GM23338 (cell line): ENCODE results near the gene LEKR1.

Source experiments
- CREB1 ChIP-seq: fragments of 250-450 bp; sonication (Bioruptor Pico); IDR thresholded peaks from 2 replicates; pipeline ENCODE4 v1.5.0; 2020; ENCODE audit warnings: low read depth, mild to moderate bottlenecking, moderate library complexity
- EZH2 ChIP-seq: fragments of 200-600 bp; sonication (generic); IDR thresholded peaks from one replicate; pipeline ENCODE4 v1.8.0; 2017; ENCODE audit warnings: antibody characterized with exemption, mild to moderate bottlenecking, low read depth; ENCODE audit not compliant: unreplicated experiment
- EZH2phosphoT487 ChIP-seq: fragments of 200-600 bp; sonication (generic); IDR thresholded peaks from one replicate; pipeline ENCODE4 v1.8.1; 2018; ENCODE audit warnings: antibody characterized with exemption; ENCODE audit not compliant: unreplicated experiment
- JUNB ChIP-seq: IDR thresholded peaks from one replicate; pipeline ENCODE4 v1.6.1; 2016; ENCODE audit warnings: antibody characterized with exemption; ENCODE audit not compliant: unreplicated experiment
- NANOG ChIP-seq: IDR thresholded peaks from 2 replicates; pipeline ENCODE4 v1.6.1; 2016; ENCODE audit warnings: antibody characterized with exemption, borderline replicate concordance
- POLR2AphosphoS5 ChIP-seq: IDR thresholded peaks from 2 replicates; pipeline ENCODE4 v1.6.1; 2016; ENCODE audit warnings: antibody characterized with exemption, low read depth
- STAT1 ChIP-seq: IDR thresholded peaks from one replicate; pipeline ENCODE4 v1.6.1; 2016; ENCODE audit warnings: antibody characterized with exemption; ENCODE audit not compliant: unreplicated experiment
- ZNF114 ChIP-seq: fragments of 250-450 bp; sonication (Bioruptor Pico); IDR thresholded peaks from 2 replicates; pipeline ENCODE4 v1.5.0; 2020; ENCODE audit warnings: mild to moderate bottlenecking, moderate library complexity
- ZNF331 ChIP-seq: fragments of 250-450 bp; sonication (Bioruptor Pico); IDR thresholded peaks from 2 replicates; pipeline ENCODE4 v1.5.0; 2020; ENCODE audit warnings: low read depth, mild to moderate bottlenecking, moderate library complexity
- TF ChIP-seq, protein P1 (sequence below), 2 experiments: fragments of 200-600 bp in 1 of 2; sonication (generic) in 1 of 2; conservative IDR thresholded peaks; 2 replicates each; pipeline versions ENCODE4 v1.5.1 to v1.6.1; 2016 to 2017; ENCODE audit warnings: antibody characterized with exemption in 2 of 2, low read depth in 2 of 2, mild to moderate bottlenecking in 2 of 2, moderate library complexity in 1 of 2
- TF ChIP-seq, protein P2 (sequence below): IDR thresholded peaks from one replicate; pipeline ENCODE4 v1.6.1; 2018; ENCODE audit warnings: antibody characterized with exemption; ENCODE audit not compliant: unreplicated experiment
- TF ChIP-seq, protein P3 (sequence below): IDR thresholded peaks from 2 replicates; pipeline ENCODE4 v1.6.1; 2016; ENCODE audit warnings: antibody characterized with exemption

GRCh38 chr3:157059661-157060060, 233.5 kb downstream of the LEKR1 start:
- TF ChIP-seq, protein P1, sequence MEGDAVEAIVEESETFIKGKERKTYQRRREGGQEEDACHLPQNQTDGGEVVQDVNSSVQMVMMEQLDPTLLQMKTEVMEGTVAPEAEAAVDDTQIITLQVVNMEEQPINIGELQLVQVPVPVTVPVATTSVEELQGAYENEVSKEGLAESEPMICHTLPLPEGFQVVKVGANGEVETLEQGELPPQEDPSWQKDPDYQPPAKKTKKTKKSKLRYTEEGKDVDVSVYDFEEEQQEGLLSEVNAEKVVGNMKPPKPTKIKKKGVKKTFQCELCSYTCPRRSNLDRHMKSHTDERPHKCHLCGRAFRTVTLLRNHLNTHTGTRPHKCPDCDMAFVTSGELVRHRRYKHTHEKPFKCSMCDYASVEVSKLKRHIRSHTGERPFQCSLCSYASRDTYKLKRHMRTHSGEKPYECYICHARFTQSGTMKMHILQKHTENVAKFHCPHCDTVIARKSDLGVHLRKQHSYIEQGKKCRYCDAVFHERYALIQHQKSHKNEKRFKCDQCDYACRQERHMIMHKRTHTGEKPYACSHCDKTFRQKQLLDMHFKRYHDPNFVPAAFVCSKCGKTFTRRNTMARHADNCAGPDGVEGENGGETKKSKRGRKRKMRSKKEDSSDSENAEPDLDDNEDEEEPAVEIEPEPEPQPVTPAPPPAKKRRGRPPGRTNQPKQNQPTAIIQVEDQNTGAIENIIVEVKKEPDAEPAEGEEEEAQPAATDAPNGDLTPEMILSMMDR (conservative IDR thresholded peaks at IDR 0.05; ENCODE audit: low read depth in 2 of 2): no peak
- TF ChIP-seq POLR2AphosphoS5 (no peak), EZH2 (no peak), JUNB (no peak), EZH2phosphoT487 (no peak), CREB1 (CRISPR knock-in tag) (no peak), ZNF114 (CRISPR knock-in tag) (no peak), ZNF331 (CRISPR knock-in tag) (no peak), STAT1 (no peak), NANOG (no peak)
- TF ChIP-seq, protein P2, sequence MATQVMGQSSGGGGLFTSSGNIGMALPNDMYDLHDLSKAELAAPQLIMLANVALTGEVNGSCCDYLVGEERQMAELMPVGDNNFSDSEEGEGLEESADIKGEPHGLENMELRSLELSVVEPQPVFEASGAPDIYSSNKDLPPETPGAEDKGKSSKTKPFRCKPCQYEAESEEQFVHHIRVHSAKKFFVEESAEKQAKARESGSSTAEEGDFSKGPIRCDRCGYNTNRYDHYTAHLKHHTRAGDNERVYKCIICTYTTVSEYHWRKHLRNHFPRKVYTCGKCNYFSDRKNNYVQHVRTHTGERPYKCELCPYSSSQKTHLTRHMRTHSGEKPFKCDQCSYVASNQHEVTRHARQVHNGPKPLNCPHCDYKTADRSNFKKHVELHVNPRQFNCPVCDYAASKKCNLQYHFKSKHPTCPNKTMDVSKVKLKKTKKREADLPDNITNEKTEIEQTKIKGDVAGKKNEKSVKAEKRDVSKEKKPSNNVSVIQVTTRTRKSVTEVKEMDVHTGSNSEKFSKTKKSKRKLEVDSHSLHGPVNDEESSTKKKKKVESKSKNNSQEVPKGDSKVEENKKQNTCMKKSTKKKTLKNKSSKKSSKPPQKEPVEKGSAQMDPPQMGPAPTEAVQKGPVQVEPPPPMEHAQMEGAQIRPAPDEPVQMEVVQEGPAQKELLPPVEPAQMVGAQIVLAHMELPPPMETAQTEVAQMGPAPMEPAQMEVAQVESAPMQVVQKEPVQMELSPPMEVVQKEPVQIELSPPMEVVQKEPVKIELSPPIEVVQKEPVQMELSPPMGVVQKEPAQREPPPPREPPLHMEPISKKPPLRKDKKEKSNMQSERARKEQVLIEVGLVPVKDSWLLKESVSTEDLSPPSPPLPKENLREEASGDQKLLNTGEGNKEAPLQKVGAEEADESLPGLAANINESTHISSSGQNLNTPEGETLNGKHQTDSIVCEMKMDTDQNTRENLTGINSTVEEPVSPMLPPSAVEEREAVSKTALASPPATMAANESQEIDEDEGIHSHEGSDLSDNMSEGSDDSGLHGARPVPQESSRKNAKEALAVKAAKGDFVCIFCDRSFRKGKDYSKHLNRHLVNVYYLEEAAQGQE: no peak
- TF ChIP-seq, protein P3, sequence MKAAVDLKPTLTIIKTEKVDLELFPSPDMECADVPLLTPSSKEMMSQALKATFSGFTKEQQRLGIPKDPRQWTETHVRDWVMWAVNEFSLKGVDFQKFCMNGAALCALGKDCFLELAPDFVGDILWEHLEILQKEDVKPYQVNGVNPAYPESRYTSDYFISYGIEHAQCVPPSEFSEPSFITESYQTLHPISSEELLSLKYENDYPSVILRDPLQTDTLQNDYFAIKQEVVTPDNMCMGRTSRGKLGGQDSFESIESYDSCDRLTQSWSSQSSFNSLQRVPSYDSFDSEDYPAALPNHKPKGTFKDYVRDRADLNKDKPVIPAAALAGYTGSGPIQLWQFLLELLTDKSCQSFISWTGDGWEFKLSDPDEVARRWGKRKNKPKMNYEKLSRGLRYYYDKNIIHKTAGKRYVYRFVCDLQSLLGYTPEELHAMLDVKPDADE: no peak
